Measurements from ENCODE around the gene CNTNAP2. TPM values are rescaled to one million over a fixed set of nuclear protein-coding genes. Genes with fewer than 3 reads are reported as not detected.

Gene CNTNAP2
- total and polyA plus RNA-seq, 4 donors, result 0.14 to 2.3 (median 1.1) TPM

DNA sequence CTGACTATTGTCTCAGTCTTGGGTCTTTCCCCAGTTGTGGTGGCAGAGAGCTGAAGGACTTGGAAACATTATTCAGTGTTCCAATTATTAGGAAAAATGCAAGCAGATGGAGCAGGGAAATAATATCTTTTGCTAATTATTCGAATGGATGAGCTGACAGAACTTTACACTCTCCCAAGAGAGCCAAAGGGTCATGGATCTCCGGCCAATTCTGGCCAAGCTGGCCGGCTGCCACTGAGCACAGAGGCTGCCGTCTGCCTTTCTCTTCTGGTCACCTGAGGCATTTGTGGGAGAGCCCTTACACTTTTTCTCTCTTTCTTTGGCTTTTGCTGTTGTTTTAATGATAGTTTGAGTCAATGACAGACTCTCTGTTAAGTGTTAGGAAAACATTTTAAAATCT, 22.2 kb upstream of the CNTNAP2 start:
- no peaks in the 10 kb centered on the region for H3K9me3 ChIP-seq (ENCODE audit: control insufficient read depth in 4 of 4, low read length in 3 of 4)
- 30% methylated on average over 4 of the region's 4 CpGs for WGBS
- H3K9ac ChIP-seq (ENCODE audit: low read depth in 1 of 2, low read length in 2 of 2), result no peak overlapping the region
- no peak overlapping the region for H3K4me3 ChIP-seq (ENCODE audit: low read depth in 1 of 3, low read length in 3 of 3)
- no peaks in the 10 kb centered on the region for H3K4me1 ChIP-seq (ENCODE audit: control insufficient read depth in 4 of 4, insufficient read depth in 4 of 4, low read length in 3 of 4)
- H3K27me3 ChIP-seq (ENCODE audit: control insufficient read depth in 4 of 4, insufficient read depth in 4 of 4, low read length in 3 of 4), result peaks cover 0 to 4% (median 0%) of the 10 kb centered on the region in 4 donors
- TF ChIP-seq SP1 (IDR thresholded peaks at IDR 0.05) (no peak), ZBTB33 (IDR thresholded peaks at IDR 0.05) (no peak), NR2F2 (IDR thresholded peaks at IDR 0.05) (no peak), GABPA (IDR thresholded peaks at IDR 0.05 in 1 of 2, conservative IDR thresholded peaks at IDR 0.05 in 1 of 2) (no peak), FOXA2 (IDR thresholded peaks at IDR 0.05) (no peak), TAF1 (conservative IDR thresholded peaks at IDR 0.05) (no peak)
- TF ChIP-seq, protein P1, sequence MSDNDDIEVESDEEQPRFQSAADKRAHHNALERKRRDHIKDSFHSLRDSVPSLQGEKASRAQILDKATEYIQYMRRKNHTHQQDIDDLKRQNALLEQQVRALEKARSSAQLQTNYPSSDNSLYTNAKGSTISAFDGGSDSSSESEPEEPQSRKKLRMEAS (IDR thresholded peaks at IDR 0.05), result no peak
- H3K36me3 ChIP-seq (ENCODE audit: control insufficient read depth in 4 of 4, insufficient read depth in 3 of 4, low read depth in 1 of 4, low read length in 3 of 4), result no peaks in the 10 kb centered on the region
- no peak overlapping the region for H3K27ac ChIP-seq (ENCODE audit: low read depth in 1 of 2, low read length in 2 of 2)
- DNase-seq (ENCODE audit: low spot score), result no peak

- Histone ChIP-seq H3K4me3 (ENCODE audit: low read depth in 1 of 3, low read length in 3 of 3) (no peak overlapping the region), H3K9ac (ENCODE audit: low read depth in 1 of 2, low read length in 2 of 2) (no peak overlapping the region), H3K27ac (ENCODE audit: low read depth in 1 of 2, low read length in 2 of 2) (no peak overlapping the region), H3K9me3 (ENCODE audit: control insufficient read depth in 4 of 4, low read length in 3 of 4) (no peaks in the 10 kb centered on the region), H3K27me3 (ENCODE audit: control insufficient read depth in 4 of 4, insufficient read depth in 4 of 4, low read length in 3 of 4) (peaks cover 0 to 4% (median 0%) of the 10 kb centered on the region in 4 donors), H3K36me3 (ENCODE audit: control insufficient read depth in 4 of 4, insufficient read depth in 3 of 4, low read depth in 1 of 4, low read length in 3 of 4) (no peaks in the 10 kb centered on the region), H3K4me1 (ENCODE audit: control insufficient read depth in 4 of 4, insufficient read depth in 4 of 4, low read length in 3 of 4) (no peaks in the 10 kb centered on the region)
- WGBS, result 40% methylated on average over 5 of the region's 5 CpGs
- TF ChIP-seq RXRA (IDR thresholded peaks at IDR 0.05) (no peak), HNF4G (IDR thresholded peaks at IDR 0.05) (no peak), HNF4A (conservative IDR thresholded peaks at IDR 0.05) (no peak), RAD21 (IDR thresholded peaks at IDR 0.05) (no peak), ATF3 (IDR thresholded peaks at IDR 0.05) (no peak), YY1 (IDR thresholded peaks at IDR 0.05) (no peak), CTCF (IDR thresholded peaks at IDR 0.05; ENCODE audit: low read depth, low read length, missing input control) (no peak), ZBTB33 (IDR thresholded peaks at IDR 0.05) (no peak), FOXA1 (IDR thresholded peaks at IDR 0.05) (no peak)
- TF ChIP-seq, protein P1 (IDR thresholded peaks at IDR 0.05), result no peak
- no peak for DNase-seq (ENCODE audit: low spot score)
Measured at GRCh38 chr7:146096994-146097393, 19.6 kb upstream of the CNTNAP2 start.
